Measurements from ENCODE around the gene EYA3. TPM values are rescaled to one million over a fixed set of nuclear protein-coding genes. Genes with fewer than 3 reads are reported as not detected.

Gene EYA3
- total and polyA plus RNA-seq, 10 donors, result 3.5 to 26.4 (median 20.1) TPM

DNA sequence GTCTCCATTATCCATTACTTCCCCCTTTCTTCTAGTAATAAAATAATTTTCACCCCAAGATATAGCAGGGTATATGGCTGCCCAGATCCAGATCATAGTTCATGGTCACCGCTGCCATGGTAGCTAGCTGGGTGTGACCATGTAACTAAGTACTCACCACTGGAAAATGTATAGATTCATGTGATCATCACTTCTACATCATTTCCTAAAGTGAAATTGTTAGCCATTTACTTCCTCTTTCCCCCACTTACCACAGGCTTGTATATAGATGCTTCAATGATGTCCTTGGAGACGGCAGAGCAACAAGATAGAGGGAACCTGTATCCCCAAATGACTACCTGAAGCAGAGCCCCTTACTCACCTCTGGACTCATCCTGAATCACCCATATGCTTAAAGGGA is 22.7 kb upstream of the EYA3 start:
- WGBS, 5 donors, result 40 to 65% (median 45%) methylated on average over 2 of the region's 2 CpGs
- intact Hi-C loops (cut with DNase I; ENCODE audit: low total_unique reads), result no loop called here
- no peaks in the 10 kb centered on the region for H3K27me3 ChIP-seq (replicated peaks in 1 of 7)
- H3K4me3 ChIP-seq, result peak overlapping the region in 1 of 8 donors; percentile 44
- TF ChIP-seq CTCF (IDR thresholded peaks at IDR 0.05 in 8 of 11, conservative IDR thresholded peaks at IDR 0.05 in 3 of 11) (no peak), POLR2AphosphoS5 (IDR thresholded peaks at IDR 0.05) (no peak), POLR2A (IDR thresholded peaks at IDR 0.05) (no peak)
- peaks cover 0 to 74% (median 26%) of the 10 kb centered on the region in 6 donors for H3K4me1 ChIP-seq
- no peak for DNase-seq
- H3K27ac ChIP-seq, result peak overlapping the region in 6 of 8 donors; percentile 35 to 85 (median 63)
- H3K9me3 ChIP-seq, result no peaks in the 10 kb centered on the region
- no peaks in the 10 kb centered on the region for H3K36me3 ChIP-seq

DNA sequence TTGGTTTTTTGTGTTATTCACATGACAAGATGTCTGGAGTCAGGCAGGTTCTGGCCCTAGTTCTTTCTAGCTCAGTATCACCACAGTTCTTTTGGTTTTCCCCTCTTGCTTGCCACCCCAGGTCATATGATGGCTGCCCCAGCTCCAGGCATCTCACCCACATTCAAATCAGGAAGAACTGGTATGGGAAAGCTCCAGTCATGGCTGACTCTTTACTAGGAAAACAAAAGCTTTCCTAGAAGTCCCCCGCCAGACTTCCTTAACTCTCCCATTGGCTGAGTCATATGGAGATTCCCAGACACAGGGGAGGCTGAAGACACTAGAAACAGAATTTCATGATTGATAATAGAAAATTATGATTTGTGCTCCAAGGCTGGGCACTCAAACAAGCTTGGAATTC is 22.1 kb upstream of the EYA3 start:
- H3K27ac ChIP-seq, result peak overlapping the region in 6 of 8 donors; percentile 35 to 85 (median 63)
- DNase-seq, result no peak
- no peak for TF ChIP-seq POLR2AphosphoS5 (IDR thresholded peaks at IDR 0.05)
- TF ChIP-seq CTCF (IDR thresholded peaks at IDR 0.05 in 8 of 11, conservative IDR thresholded peaks at IDR 0.05 in 3 of 11), result no peak
- no peak for TF ChIP-seq POLR2A (IDR thresholded peaks at IDR 0.05)
- peak overlapping the region in 1 of 8 donors; percentile 44 for H3K4me3 ChIP-seq
- H3K9me3 ChIP-seq, result no peaks in the 10 kb centered on the region
- peaks cover 0 to 68% (median 23%) of the 10 kb centered on the region in 6 donors for H3K4me1 ChIP-seq
- no peaks in the 10 kb centered on the region for H3K27me3 ChIP-seq (replicated peaks in 1 of 7)
- intact Hi-C loops (cut with DNase I; ENCODE audit: low total_unique reads), result no loop called here
- no peaks in the 10 kb centered on the region for H3K36me3 ChIP-seq
- WGBS, 5 donors, result 50 to 89% (median 80%) methylated on average over 1 of the region's 1 CpG

GRCh38 chr1:28109639-28110038 is 21.2 kb upstream of the EYA3 start:
- H3K36me3 ChIP-seq, result no peaks in the 10 kb centered on the region
- H3K4me1 ChIP-seq, result peaks cover 0 to 59% (median 16%) of the 10 kb centered on the region in 6 donors
- TF ChIP-seq POLR2AphosphoS5 (IDR thresholded peaks at IDR 0.05) (no peak), POLR2A (IDR thresholded peaks at IDR 0.05) (no peak), CTCF (IDR thresholded peaks at IDR 0.05 in 8 of 11, conservative IDR thresholded peaks at IDR 0.05 in 3 of 11) (no peak)
- no peaks in the 10 kb centered on the region for H3K27me3 ChIP-seq (replicated peaks in 1 of 7)
- H3K4me3 ChIP-seq, result no peak overlapping the region
- no peaks in the 10 kb centered on the region for H3K9me3 ChIP-seq
- DNase-seq, result no peak
- 92 to 98% (median 95%) methylated on average over 3 of the region's 3 CpGs for WGBS, 5 donors
- intact Hi-C loops (cut with DNase I; ENCODE audit: low total_unique reads), result no loop called here
- H3K27ac ChIP-seq, result no peak overlapping the region

DNA sequence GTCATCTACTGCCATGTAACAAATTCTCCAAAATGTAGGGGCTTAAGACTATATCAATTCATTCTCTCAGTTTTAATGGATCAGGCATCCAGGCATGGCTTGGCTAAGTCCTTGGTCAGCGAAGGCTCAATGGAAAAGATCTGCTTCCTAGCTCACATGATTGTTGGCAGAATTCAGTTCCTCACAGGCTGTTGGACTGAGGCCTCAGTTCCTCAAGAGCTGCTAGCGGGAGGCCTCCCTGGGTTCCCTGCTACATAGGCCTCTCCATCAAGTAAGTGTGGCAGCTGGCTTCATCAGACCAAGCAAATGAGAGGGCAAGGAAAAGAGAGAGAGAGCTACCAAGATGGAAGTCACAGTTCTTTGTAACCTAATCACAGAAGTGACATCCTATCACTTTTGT is 19.6 kb upstream of the EYA3 start:
- whole genome bisulfite sequencing, 5 donors, result 79 to 87% (median 81%) methylated on average over 2 of the region's 2 CpGs

More for the DNA sequence above, 19.6 kb upstream of the EYA3 start:
- Histone ChIP-seq H3K36me3 (no peaks in the 10 kb centered on the region), H3K4me3 (no peak overlapping the region), H3K9me3 (no peaks in the 10 kb centered on the region), H3K4me1 (peaks cover 0 to 43% (median 11%) of the 10 kb centered on the region in 6 donors), H3K27me3 (replicated peaks in 1 of 7) (no peaks in the 10 kb centered on the region), H3K27ac (peak overlapping the region in 1 of 8 donors; percentile 30)
- intact Hi-C loops (cut with DNase I; ENCODE audit: low total_unique reads), result no loop called here
- TF ChIP-seq POLR2AphosphoS5 (IDR thresholded peaks at IDR 0.05) (no peak), CTCF (IDR thresholded peaks at IDR 0.05 in 8 of 11, conservative IDR thresholded peaks at IDR 0.05 in 3 of 11) (no peak), POLR2A (IDR thresholded peaks at IDR 0.05) (no peak)
- DNase-seq, result no peak
